Measurements from ENCODE around the gene GCNT2.
"Not testable (repeated sequence)": the region's sequence is repeated elsewhere in the genome, so short reads cannot be mapped to it uniquely, and the experiment has no call there.

The GCNT2 gene

DNA sequence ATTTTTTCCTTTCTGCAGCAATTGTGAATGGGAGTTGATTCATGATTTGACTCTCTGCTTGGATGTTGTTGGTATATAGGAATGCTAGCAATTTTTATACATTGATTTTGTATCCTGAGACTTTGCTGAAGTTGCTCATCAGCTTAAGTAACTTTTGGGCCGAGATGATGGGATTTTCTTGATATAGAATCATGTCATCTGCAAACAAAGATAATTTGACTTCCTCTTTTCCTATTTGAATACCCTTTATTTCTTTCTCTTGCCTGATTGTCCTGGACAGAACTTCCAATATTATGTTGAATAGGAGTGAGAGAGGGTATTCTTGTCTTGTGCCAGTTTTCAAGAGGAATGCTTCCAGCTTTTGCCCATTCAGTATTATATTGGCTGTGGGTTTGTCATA is 144.4 kb downstream of the GCNT2 start:
- DNase-seq: not testable (repeated sequence)

DNA sequence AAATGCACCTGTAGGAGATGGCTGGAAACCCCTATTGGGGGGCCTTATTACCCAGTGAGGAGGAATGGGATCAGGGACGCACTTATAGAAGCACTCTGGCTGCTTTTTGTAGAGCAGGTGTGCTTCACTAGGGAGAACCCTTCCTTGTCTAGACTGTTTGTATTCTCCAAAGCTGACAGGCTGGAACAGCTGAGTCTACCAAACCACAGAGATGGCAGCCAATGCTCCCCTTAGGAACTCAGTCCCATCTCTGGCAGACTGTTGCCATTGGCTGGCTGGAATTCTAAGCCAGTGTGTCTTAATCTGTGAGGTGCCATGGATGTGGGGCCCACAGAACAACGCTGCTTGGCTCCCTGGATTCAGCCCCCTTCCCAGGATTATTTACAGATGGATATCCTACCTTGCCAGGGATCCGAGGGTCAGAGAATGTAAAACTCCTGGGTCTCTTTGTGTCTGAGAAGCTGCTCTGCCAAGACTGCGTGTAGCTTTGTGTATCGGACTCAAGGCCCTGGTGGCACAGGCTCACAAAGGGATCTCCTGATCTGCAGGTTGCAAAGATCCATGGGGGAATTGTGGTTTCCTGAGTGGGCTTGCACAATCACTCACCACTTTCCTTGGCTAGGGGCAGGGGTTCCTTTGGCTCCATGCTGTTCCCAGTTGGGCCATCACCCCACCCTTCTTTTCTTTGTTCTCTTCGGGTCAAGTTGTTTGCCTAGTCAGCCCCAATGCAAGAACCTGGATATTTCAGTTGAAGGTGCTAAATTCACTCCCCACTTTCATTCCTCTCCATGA is 147.2 kb downstream of the GCNT2 start:
- no peak for DNase-seq

DNA sequence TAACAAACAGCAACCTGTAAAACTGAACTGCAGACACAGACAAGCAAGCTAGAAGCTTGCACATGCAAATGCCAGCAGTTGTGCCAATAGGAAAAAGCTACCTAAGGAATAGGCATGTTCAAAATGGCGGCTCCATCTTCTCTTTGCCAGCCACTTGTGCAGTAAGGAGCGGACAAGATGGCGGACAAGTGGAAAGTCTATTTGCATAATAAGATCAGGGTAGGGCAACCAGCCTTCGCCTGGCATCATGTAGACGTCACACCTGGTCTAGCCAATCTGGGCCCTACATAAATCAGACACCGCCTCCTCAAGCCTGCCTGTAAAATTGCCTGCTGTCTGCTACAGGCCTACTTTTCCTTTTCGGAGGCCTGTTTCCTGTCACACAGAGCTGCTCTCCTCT is 155.3 kb downstream of the GCNT2 start:
- DNase-seq: no peak

DNA sequence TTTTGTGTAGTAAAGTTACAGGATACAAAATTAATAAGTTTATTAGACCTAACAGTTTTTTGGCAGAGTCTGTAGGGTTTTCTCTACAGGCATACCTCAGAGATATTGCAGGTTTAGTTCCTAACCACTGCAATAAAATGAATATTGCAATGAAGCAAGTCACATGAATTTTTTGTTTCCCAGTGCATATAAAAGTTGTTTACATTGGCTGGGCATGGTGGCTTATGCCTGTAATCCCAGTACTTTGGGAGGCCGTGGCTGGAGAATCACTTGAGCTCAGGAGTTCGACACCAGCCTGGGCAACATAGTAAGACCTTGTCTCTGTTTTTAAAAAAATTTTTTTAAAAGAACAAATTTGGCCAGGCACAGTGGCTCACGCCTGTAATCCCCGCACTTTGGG is 157.3 kb downstream of the GCNT2 start:
- no peak for DNase-seq

All from activated gamma-delta T cell treated with Interleukin-2 at 50 U/mL for 16 hours (primary cell).